Colon (tissue), 2 donors: ENCODE data around the gene DCLK1.

Experiments
- FAIRE-seq: peaks from 2 replicates; lab custom pipeline; 2012; peaks lifted over from hg19 to GRCh38; lab: Jason Lieb, UNC
- donor health status: control.
- donor health status: control.

The DCLK1 gene

DNA sequence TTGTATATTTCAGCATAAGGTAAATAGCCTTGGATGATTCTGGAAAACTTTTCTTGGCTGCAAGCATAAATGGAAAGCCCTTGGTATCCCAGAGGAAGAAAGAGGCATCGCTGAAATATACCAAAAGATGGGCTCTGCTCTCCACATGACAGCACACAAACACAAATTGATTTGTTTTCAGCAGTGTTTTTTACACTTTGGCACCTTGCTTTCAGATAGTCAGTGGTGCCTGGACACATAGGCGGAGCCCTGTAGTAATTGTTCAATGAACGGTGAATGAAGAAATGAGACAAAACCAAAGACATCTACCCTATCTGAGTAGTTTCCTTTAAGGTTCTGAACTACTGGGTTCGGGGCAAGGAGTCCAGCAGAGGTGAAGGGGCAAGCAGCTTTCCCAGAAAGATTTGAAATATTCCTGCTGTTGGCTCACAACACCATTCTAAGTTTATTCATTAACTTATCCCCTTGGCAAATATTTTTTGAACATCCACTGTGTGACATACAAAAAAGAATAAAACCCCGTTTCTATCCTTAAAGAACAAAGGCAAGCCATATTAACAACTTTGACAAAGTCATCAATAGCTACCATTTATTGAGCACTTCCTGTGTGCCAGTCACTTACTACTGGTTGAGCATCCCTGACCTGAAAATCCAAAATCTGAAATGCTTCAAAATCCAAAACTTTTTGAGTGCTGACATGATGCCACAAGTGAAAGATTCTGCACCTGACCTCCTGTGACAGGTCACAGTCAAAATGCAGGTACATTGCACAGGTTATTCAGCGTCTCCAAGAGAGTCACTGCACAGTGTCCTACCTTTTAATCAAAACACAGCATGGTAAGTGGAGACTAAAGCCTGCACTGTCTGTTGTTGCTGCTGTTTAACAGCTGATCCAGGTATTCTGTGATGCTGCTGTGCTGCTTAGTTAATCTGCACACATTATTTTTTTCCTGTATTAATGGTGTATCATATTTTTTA lies 238.1 kb downstream of the DCLK1 start:
- no peak for FAIRE-seq

DNA sequence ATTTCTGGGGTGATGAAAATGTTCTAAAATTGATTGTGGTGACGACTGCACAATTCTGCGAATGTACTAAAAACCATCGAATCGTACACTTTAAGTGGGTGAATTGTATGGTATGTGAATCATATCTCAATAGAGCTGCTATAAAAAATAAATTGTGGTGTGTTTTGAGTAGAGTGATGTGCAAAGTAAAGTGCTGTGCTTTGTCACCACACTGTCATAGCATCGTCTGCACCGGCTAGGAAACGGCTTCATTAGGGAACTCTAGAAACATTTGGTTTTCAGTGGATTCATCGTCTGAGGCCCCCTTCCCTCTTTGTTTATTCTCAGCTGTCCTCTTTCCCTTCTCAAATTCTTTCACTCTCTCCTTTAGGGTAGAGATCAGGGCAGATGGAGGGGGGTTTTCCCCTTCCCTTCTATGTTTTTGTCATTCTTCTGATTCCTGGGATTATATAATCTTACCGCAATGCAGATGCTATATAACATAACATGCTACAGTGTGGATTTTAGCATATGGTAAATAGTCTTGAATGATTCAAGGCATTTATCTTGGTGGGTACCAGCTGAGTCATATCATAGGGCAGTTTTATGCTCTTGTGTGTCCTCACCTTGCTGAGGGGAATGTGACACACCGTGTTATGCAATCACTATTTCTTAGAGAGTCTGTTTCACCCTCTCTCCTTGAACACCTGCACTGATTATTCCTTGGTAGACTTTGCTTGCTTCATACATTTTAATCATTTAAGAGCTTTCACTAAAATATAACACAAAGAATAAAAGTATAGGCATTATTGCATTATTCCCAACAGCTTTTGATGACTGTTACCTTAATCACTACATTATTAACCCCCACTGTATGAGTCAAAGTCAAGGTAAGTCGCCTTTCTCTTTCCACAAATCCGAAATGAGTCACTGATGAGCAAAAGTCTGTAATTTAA lies 239.4 kb downstream of the DCLK1 start:
- FAIRE-seq, result no peak

DNA sequence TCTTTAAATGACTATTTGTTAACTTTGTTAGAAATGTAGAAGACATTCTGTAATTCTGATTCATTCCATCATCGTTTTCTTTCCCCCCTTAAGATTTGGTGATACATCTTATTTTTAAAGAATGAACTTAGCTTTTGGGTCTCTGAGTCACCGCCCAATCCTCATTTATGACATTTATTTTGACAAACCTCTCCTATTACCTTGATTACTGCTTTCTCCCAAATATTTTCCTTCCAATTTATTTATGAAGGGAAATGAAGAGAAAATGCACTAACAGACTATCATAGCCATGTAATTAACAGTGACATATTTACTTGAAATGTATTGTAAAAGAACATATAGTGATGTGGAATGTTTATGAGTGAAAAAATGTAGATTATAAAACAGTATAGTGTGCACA lies 241.6 kb downstream of the DCLK1 start:
- FAIRE-seq, result no peak

DNA sequence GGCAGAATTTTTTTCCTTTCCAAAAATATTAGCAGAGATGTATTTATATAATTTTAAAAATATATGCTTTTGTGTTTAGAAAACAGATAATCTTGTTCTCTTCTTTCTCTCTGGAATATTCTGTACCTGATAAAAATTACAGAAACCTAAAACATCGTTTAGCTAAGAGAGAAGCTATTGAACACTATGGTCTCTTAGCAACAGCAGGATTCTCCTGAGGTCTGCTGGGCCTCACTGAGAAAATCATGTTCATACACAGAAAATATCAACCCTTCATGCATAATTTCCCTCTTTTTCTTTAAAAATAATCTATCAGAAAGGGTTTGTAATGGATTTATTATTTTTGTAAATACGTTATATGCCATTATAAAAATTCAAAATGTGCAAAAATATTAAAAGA lies 242.2 kb downstream of the DCLK1 start:
- FAIRE-seq, result no peak

DNA sequence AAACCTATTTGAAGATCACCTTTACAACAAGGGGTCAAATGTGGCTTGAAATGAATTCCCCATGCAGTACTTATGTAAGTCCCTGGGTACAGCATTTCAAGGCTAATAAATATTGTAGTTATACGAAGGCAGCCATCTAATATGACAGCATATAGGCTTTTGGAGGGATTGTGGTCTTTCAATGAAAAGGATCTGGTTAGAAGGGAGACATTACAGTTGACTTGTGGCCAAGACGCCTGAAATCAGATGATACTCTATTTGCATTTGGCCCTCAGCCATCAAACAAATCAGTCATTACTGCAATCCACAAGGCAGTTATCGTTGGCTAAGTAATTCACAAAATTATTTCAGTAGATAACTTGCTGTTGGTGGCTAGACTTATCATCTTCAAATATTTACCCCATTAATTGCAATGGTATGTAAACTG lies 242.7 kb downstream of the DCLK1 start:
- no peak for FAIRE-seq

DNA sequence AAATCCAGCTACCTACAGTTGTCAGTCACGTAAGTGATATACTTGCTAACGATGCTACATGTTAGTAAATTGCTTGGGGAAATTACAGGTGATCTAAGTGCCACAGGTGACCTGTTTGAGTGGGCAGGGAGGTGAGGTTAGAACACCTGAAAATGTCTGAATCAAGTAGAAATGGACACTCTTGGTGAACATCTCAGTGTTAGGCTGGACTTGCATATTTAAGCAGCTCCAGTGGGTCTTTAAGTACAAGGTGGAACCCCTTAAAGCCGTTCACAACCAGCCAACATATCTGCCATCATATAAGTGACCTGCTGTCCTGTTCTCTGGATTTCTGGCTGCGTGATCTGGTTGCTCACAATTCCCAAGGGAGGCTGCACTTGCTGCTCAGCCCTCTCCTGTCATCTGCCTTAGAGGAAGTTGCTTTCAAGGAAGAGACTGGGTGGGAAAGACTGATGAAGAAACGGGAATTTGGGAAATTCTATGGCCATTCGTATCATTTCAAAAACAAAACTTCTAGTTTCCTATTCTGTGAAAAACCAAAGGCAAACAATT lies 244.0 kb downstream of the DCLK1 start:
- no peak for FAIRE-seq

DNA sequence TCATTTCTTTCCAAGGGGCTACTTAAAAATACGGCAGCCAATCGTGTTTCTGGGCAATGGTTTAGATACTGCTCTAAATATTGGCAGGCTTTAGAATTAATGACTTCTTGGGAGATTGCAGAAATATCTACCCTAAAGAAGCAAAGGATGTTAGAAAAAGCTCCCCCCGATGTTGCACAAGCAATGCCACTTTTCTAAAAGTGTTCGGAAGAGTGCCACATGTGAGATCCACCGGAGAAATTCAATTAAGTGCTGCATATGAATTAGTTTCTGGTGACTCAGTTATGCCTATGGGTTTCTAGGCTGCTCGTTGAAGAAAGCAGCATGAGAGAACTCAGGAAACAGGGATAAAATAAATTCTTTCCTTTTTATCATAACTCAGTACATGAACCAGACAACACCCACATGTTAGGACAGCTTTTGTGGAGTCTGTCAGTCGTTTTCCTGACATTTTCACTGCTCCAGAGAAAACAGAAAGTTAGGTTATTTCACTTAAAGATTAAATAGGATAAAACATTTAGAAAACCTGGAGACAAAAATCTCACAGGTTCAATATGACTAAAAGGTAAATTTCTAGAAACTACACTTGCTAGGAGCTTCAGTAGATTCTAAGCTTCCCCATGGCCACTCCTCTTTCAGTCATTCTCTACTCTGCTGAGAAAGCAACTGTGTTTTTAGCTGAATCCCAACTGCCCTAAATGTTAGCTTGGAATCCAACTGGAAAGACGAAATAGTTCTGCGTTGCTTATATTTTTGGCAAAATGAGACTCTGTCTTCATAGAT lies 244.7 kb downstream of the DCLK1 start:
- no peak for FAIRE-seq

DNA sequence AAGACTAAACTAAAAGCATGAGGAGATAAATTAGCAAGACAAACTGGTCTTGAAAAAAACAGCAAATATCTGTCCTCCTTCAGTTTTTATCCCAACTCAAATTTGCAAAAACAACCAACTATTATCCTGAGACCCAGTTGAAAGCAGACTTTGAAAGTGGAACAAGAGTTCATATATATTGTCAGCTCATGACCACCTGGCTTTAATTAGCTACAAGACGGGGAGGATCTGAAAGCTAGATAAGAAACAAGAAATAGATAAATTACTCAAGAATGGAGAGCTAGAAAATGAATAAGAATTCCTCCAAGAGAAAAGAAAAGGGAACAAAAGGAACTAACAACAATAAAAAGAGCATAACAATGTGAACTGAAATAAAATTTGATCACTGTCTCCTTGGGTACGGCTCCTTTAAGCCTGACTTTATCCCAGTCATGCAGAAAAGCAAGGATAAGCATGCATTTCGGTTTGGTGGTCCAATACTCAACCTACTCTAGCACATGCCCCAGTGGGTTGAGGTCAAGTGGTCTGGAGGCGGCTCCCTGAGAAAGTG lies 246.9 kb downstream of the DCLK1 start:
- no peak for FAIRE-seq

DNA sequence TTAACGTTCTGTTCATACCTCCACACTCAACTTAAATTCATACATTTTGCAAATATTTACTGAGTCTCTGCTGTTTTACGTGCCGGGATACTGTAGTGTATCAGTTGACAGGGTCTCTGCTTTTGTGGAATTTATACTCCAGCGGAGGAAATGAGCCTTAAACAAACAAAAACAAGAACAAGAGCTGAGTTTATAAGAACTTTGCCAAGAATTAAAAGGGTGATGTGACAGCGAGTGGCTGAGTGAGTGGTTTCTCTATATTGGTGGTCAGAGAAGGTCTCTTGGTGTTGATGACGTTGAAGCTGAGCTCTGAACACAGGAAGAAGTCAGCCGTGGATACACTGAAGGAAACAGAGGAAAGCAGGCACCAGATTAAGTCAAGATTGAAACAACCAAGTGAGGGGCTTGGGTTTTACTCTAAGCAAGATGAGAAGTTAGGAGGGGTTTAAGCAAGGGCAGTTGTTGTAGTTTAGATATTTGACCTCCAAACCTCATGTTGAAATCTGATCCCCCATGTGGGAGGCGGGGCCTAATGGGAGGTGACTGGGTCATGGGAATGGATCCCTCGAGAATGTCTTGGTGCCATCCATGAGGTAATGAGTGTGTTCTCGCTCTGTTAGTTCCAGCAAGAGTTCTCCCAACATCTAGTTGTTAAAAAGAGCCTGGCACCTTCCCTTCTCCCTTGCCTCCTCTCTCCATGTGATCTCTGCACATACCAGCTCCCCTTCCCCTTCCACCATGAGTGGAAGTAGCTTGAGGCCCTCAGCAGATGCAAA lies 248.3 kb downstream of the DCLK1 start:
- no peak for FAIRE-seq

DNA sequence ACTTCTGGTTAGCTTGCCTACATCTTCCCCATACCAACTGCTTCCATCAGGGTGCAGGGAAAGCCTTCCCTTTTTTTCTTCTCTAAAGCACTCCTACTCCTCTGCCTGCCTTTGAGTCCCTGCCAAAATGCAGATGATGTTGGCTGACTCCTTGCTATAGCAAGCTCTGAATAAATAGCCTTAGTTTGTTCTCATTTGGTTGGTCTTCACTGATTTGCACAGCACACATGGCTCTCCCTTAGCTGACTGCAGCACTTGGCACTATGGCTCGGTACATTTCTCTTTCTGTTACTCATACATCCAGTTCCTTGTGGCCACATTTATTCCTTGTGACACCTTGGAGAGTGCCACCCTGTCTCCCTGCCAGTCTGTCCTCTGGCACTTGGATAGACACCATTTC lies 249.8 kb downstream of the DCLK1 start:
- FAIRE-seq, result no peak

DNA sequence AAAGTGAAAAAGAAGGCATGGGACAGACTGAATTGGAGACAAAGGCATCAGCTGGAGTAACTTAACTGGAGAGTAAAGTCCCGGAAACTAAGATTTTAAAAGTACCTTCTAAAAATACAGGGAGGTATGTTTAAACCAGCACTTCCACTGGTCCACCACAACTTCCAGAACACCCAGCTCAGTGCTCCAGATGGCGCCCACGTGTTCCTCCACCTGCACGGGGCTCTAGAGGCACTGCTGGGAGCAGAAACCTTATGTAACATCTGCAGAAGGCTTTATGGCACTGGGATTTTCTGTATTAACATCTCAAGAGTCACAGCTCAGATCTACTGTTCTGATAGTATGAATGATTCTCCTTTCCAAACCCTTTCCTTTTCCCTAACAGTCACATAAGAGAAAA lies 252.1 kb downstream of the DCLK1 start:
- FAIRE-seq, result no peak

DNA sequence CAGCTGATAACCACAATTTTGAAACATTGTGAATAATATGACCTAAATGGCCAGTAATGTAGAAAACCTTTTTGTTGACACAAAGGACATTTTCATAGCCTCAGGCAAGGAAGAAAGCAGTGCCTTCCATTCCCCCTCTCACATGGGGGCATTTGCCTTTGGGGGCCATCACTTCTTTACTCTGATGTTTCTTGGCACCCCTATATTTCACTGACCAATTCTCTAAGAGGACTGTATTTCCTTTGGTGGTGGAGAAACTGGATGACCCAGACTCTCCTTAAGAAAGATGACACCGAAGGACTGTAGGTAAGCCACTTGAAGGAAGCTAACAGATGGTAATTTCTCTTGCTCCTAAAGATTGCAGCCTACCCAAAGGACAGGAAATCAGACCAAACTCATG lies 254.6 kb downstream of the DCLK1 start:
- no peak for FAIRE-seq

DNA sequence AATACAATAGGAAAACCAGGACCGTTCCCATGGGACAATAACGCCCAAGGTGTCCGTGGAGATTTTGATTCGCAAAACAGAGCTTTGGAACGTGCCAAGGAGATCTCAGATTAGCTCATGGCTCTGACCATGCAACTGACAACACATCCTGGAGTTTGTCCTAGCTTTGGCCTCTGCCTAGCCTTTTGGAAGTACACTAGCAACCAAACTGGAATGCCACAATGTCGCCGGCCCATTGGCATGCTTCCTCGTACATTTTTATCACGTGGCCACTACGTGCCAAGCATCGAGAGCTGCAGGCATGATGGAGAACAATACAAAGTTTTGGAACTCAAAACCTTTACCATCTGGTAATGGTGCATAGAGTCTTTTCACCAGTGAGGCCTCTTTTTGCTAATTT lies 256.5 kb downstream of the DCLK1 start:
- FAIRE-seq, result no peak

DNA sequence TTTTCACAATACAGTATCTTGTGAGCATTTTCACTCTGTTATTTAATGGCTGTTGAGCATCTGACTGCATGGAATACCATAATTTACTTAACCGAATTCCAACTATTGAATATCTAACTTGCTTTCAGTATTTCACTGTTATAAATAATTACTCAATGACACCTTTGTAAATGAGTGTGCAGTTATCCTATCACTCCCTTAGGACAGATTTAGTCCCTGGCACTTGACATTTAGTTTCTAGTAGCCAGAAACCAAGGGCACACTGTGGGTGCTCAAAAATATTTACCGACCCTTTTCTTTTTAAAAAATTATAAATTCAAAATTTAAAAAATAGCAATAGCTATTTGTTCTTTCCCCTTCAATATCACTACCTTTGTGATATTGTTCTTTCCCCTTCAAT lies 258.8 kb downstream of the DCLK1 start:
- no peak for FAIRE-seq

DNA sequence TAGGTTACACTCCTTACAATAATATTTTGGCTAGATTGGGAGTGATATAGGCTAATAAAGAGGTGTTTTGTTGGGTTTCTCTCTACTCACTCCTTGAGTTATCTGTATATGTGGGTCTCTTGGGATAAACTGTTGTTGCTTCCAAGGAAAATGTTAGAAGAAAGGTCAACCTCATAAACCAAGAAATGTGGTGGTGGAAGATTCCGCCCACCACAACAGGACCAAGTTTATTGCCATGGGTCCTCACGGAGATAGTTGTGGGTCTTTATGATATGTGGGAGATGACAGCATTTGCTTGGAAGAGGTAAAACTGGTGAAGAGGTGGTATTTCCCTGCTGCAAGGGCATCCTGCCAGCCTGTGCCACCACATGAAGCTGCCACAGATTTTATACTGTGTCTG lies 259.6 kb downstream of the DCLK1 start:
- FAIRE-seq, result no peak

DNA sequence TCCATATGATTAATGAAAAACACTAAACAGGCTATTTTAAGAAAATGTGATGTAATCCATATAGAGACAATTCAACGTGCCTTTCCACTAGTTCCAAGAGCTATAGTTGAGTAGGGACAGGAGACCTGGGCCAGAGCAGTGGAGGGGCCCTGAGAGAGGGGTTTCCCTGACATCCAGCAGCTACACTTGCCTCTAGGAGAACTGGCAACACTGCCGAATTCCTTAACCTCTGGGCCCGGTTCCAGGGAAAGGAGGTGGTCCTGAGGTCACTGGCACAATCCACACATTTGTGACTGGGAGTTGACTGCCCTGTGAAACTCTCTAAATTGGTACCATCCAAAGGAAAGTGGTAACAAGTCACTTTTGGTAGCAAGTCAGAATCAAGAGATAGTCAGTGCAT lies 264.4 kb downstream of the DCLK1 start:
- no peak for FAIRE-seq

DNA sequence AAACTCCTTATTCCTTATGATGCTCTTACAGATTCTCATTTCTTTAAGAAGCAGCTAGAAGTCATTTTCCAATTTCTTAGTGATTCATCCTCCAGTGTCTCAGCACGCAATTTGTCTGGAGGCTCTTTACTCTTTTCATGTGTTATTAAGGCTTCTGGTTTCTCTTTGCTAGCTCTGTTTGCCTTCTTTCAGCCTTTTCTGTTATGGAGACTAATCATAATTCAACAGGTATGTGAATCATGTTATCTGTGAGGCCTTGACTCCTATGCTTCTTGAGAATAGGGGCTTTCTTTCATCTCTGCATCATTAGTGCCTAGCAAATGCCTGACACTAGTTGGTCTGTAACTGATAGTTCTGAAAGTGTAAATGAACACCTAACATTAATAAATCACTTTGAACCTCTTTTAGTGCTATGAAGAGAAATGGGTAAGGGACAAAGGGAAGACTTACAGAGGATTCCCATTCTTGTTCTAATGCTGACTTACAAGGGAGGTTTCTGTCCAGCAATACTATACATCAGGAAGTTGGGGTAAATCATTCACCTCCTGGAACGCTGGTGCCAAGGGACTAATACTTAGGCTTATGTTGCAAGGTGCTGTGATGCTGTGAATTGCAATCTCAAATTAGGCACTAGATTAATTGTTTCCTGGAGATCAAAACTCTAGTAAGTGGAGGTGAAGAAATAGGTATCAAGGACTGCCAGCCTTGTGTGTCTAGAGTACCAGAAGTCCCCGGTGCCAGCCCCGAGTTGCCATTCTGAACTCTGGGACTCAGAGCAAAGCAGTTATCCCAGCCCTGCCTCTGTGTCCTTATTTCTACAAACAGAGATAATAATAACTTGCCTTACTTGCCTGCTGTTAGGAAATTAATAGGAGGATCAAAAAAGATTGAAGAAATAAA lies 265.6 kb downstream of the DCLK1 start:
- no peak for FAIRE-seq

DNA sequence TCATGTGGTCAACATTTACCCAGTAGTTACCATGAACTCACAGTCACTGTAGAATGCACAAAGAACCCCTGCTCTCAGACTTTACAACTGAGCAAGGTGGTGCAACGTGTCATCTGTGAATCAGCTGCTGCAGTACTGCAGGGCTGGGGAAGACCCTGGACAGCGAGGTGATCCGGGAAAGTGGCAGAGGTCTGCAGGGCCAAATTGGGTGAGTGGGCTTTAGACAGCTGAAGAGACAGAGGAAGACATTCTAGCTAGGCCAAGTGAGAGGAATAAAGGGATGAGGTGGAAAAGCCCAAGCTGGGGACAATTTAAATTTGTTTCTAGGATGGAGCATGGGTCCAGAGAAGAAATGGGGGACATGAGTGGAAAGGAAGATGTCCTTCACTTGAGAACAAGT lies 270.5 kb downstream of the DCLK1 start:
- FAIRE-seq, result no peak

DNA sequence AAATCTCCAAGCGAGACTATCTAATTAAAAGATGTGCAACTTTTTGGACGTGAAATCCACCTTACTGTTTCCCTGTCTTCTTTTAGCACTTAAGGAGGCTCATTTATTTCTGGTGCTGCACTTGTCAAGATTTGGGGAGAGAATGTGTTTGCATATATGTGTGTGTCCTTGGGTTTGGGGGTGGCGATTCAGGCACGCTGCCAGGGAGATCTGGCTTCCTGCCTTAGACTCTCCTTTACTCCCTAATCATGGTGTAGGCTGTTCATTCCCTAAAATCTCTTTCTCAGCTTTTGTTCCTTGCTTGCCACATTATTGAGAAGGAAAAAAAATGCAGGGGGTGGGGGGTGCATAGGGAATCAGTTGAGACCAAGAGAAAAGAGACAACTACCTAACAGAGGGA lies 271.2 kb downstream of the DCLK1 start:
- FAIRE-seq, result no peak

DNA sequence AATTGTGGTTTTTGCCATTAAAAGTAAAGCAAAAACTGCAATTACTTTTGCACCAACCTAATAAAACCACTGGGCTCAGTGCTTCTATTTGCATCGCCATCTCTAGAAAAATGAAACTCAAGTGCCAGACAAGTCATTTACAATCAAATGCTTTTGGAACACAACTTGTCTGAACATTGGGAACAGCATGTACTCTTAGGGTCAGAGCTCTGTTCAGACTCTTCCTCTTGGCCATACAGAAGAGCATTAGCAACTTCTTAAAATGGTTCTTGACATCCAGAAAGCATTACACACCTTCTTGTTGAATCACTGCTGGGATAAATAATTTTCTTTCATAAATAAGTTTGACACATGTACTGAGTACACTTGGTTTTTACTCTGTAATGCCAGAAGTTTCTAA lies 272.5 kb downstream of the DCLK1 start:
- no peak for FAIRE-seq
